Thyroid gland (tissue), 4 donors: ENCODE results near the gene FAM72A.
"Not testable (repeated sequence)": the region's sequence is repeated elsewhere in the genome, so short reads cannot be mapped to it uniquely, and the experiment has no call there.

Source experiments
- POLR2A ChIP-seq, 2 donors: fragments of 450-650 bp; IDR thresholded peaks; one replicate each; pipeline ENCODE4 v1.6.1; 2017; ENCODE audit warnings: antibody characterized with exemption in 2 of 2, mild to moderate bottlenecking in 2 of 2, moderate library complexity in 1 of 2
- TF ChIP-seq, protein P1 (sequence below), 6 experiments: fragments of 200-600 bp in 3 of 6; fragments of 450-650 bp in 3 of 6; sonication (generic) in 3 of 6; IDR thresholded peaks; one replicate each; pipeline ENCODE4 v1.5.1; 2016 to 2019; ENCODE audit warnings: antibody characterized with exemption in 6 of 6, mild to moderate bottlenecking in 2 of 6, inconsistent platforms in 1 of 6, moderate library complexity in 1 of 6

GRCh38 chr1:206196748-206197424 lies 5.8 kb downstream of the FAM72A start:
- not testable (repeated sequence) for TF ChIP-seq POLR2A (IDR thresholded peaks at IDR 0.05)
- TF ChIP-seq, protein P1, sequence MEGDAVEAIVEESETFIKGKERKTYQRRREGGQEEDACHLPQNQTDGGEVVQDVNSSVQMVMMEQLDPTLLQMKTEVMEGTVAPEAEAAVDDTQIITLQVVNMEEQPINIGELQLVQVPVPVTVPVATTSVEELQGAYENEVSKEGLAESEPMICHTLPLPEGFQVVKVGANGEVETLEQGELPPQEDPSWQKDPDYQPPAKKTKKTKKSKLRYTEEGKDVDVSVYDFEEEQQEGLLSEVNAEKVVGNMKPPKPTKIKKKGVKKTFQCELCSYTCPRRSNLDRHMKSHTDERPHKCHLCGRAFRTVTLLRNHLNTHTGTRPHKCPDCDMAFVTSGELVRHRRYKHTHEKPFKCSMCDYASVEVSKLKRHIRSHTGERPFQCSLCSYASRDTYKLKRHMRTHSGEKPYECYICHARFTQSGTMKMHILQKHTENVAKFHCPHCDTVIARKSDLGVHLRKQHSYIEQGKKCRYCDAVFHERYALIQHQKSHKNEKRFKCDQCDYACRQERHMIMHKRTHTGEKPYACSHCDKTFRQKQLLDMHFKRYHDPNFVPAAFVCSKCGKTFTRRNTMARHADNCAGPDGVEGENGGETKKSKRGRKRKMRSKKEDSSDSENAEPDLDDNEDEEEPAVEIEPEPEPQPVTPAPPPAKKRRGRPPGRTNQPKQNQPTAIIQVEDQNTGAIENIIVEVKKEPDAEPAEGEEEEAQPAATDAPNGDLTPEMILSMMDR (IDR thresholded peaks at IDR 0.05) = not testable (repeated sequence)
